Vagina (tissue), 2 donors: ENCODE measurements around the gene MPZL3. TPM values are rescaled to one million over a fixed set of nuclear protein-coding genes. Genes with fewer than 3 reads are reported as not detected.

ENCODE experiments used
- DNase-seq, 2 donors: peaks; one replicate each; pipeline ENCODE4 v3.0.0-alpha.2; 2017; ENCODE audit errors: extremely low spot score in 2 of 2
- H3K27ac ChIP-seq: fragments of 200-600 bp; sonication (generic); one replicate; pipeline ENCODE4 v1.5.1; 2019
- H3K27me3 ChIP-seq: fragments of 200-600 bp; sonication (generic); one replicate; pipeline ENCODE4 v1.5.1; 2019
- H3K36me3 ChIP-seq, 2 donors: fragments of 200-600 bp; sonication (generic); one replicate each; pipeline ENCODE4 v1.5.1; 2017 to 2019
- H3K4me1 ChIP-seq: fragments of 200-600 bp; sonication (generic); one replicate; pipeline ENCODE4 v1.5.1; 2019
- H3K4me3 ChIP-seq, 2 donors: fragments of 200-600 bp; sonication (generic); 1 replicate in 1 of 2; 2 replicates in 1 of 2; pipeline ENCODE4 v1.5.1; 2016 to 2019
- H3K9me3 ChIP-seq: fragments of 200-600 bp; sonication (generic); one replicate; pipeline ENCODE4 v1.5.1; 2019
- POLR2A ChIP-seq, 2 donors: fragments of 450-650 bp; IDR thresholded peaks; one replicate each; pipeline ENCODE4 v1.6.1; 2017; ENCODE audit warnings: antibody characterized with exemption in 2 of 2, mild to moderate bottlenecking in 2 of 2, moderate library complexity in 2 of 2
- POLR2AphosphoS5 ChIP-seq, 2 donors: sonication (generic); formaldehyde crosslinking; IDR thresholded peaks; one replicate each; pipeline ENCODE4 v1.9.0; 2017; ENCODE audit warnings: antibody characterized with exemption in 2 of 2, mild to moderate bottlenecking in 2 of 2, low read depth in 1 of 2; ENCODE audit not compliant: insufficient read depth in 1 of 2
- intact Hi-C: fragments of 100-400 bp; cut with DNase I; formaldehyde crosslinking; loops from one replicate; pipeline ENCODE4 v1.15.1; 2023
- total RNA-seq: library from RNA; depleted of rRNA; stranded (reverse); fragments of >200 nt; gene quantifications from one replicate; pipeline ENCODE4 v1.2.3, GENCODE V29; 2016
- TF ChIP-seq, protein P1 (sequence below), 3 experiments: fragments of 450-650 bp in 2 of 3; fragments of 200-600 bp in 1 of 3; sonication (generic) in 1 of 3; IDR thresholded peaks; one replicate each; pipeline ENCODE4 v1.5.1; 2017 to 2019; ENCODE audit warnings: antibody characterized with exemption in 3 of 3, mild to moderate bottlenecking in 2 of 3, moderate library complexity in 2 of 3

MPZL3 gene
- total RNA-seq, 1 donor from 2014 or later = 9.1 TPM

DNA sequence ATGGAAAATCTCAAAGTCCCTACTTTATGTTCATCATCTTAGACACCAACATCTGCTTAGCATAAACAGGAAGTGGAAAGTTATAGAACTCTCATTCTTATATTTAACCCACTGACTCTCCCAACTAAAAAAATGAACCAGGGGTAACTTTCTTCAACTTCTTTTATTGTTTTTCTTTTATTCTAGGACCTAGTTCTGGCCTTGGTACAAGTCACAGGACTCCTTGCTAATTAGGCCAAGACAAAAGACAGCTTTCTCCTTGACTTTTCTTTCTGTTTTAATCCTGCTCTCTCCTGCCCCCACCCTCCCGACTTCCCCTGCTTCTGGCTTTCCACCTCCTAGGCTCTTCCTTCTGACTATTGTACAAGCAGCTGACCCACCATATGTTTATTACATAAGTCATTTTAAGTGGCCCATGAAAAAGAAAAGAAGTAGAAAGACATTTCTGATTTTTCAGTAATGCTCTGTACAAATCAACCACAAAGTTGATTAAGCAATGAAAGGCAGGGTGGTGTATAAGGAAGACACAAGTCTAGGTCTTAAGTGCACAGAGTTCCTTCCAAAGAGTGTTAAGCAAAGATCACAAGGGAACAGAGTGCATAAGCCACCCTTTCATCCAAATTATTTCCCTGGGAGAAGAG lies 45.7 kb downstream of the MPZL3 start:
- TF ChIP-seq POLR2A (IDR thresholded peaks at IDR 0.05) = no peak
- TF ChIP-seq, protein P1, sequence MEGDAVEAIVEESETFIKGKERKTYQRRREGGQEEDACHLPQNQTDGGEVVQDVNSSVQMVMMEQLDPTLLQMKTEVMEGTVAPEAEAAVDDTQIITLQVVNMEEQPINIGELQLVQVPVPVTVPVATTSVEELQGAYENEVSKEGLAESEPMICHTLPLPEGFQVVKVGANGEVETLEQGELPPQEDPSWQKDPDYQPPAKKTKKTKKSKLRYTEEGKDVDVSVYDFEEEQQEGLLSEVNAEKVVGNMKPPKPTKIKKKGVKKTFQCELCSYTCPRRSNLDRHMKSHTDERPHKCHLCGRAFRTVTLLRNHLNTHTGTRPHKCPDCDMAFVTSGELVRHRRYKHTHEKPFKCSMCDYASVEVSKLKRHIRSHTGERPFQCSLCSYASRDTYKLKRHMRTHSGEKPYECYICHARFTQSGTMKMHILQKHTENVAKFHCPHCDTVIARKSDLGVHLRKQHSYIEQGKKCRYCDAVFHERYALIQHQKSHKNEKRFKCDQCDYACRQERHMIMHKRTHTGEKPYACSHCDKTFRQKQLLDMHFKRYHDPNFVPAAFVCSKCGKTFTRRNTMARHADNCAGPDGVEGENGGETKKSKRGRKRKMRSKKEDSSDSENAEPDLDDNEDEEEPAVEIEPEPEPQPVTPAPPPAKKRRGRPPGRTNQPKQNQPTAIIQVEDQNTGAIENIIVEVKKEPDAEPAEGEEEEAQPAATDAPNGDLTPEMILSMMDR (IDR thresholded peaks at IDR 0.05) = no peak
- no peak for TF ChIP-seq POLR2AphosphoS5 (IDR thresholded peaks at IDR 0.05; ENCODE audit: insufficient read depth in 1 of 2, low read depth in 1 of 2)
- intact Hi-C loops = no loop called here

DNA sequence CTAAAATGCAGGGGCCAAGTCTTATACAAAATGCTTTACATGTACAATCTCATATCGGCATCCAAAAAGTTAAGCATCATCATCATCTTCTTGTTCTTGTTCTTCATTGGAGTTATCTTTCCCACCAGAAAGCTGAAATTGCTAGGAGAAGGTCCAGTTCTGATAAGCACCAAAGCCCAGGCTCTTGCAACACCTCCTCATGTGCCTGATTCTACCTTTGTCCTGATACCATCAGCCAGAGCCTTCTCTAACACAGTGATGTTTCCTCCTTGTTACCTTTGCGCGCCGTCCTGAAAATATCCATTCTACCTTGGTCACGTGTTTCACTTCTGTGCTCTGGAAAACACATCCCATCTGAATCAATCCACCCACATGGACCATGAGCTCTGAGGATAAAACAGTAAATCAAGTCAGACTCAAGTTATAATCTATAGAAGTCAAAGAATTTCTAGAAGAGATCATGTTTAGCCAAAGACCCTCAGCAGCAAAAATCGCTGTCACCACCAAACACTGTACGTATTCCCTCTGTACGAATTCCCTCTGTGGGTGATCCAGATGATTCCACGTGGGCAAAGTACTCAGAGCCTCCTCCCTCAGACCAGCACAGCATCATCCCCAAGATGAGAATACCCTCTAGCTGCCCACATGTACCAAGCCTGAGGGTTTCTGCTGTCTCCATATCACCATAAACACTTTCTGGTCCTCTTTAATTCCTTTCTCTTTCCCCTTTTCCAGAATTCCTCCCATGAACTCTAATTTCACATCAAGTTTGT lies 46.4 kb downstream of the MPZL3 start:
- Histone ChIP-seq H3K27me3 (no peaks in the 10 kb centered on the region), H3K36me3 (no peaks in the 10 kb centered on the region), H3K27ac (no peak overlapping the region), H3K4me1 (no peaks in the 10 kb centered on the region), H3K4me3 (no peak overlapping the region), H3K9me3 (no peaks in the 10 kb centered on the region)
- TF ChIP-seq POLR2AphosphoS5 (IDR thresholded peaks at IDR 0.05; ENCODE audit: insufficient read depth in 1 of 2, low read depth in 1 of 2) (no peak), POLR2A (IDR thresholded peaks at IDR 0.05) (no peak)
- TF ChIP-seq, protein P1 (IDR thresholded peaks at IDR 0.05) = no peak
- intact Hi-C loops = no loop called here
- DNase-seq = no peak

More for the DNA sequence above, 45.7 kb downstream of the MPZL3 start:
- H3K9me3 ChIP-seq = no peaks in the 10 kb centered on the region
- H3K36me3 ChIP-seq = no peaks in the 10 kb centered on the region
- H3K27me3 ChIP-seq = no peaks in the 10 kb centered on the region
- no peak overlapping the region for H3K27ac ChIP-seq
- no peaks in the 10 kb centered on the region for H3K4me1 ChIP-seq
- no peak overlapping the region for H3K4me3 ChIP-seq
- no peak for DNase-seq

DNA sequence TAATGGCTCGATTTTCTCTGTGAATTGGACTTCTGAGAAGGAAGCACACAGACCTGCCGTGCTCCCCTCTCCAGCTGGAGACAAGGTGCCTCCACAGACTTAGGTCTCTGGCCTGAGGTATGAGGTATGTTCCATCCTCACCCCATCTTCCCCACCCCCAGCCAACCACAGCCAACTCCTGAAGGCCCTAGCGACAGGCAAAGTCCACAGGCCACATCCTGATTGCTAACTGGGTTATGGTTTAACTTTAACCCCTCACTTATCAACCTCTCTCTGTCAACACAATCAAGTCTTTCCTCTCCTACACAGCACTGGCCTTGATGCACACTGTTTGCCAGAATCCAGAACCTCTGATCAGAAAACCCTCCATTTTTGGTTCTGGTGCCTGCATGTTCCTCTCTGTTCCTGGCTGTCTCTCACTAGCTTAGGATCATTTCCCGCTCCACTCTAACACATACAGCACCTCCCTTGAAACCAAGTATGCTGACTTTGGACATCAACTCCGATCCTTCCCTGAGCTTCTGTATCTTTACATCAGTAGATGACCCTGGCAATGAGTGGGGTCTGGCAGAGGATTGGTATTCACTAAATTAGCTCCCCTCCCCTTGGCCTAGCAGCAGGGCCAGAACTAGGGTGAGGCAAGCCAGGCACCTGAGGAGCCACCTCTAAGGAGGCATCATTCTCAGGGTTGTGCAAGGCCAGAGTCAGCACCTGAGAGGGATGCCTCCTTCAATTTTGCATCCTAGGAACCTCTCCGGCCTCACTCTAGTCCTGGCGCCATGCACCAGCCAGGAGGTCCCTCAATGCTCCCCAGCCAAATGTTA lies 49.4 kb downstream of the MPZL3 start:
- DNase-seq = no peak
- Histone ChIP-seq H3K27me3 (no peaks in the 10 kb centered on the region), H3K27ac (no peak overlapping the region), H3K9me3 (no peaks in the 10 kb centered on the region), H3K4me3 (no peak overlapping the region), H3K4me1 (peaks cover 8% of the 10 kb centered on the region), H3K36me3 (no peaks in the 10 kb centered on the region)
- no peak for TF ChIP-seq POLR2A (IDR thresholded peaks at IDR 0.05)
- no peak for TF ChIP-seq POLR2AphosphoS5 (IDR thresholded peaks at IDR 0.05; ENCODE audit: insufficient read depth in 1 of 2, low read depth in 1 of 2)
- TF ChIP-seq, protein P1 (IDR thresholded peaks at IDR 0.05) = no peak
- intact Hi-C loops = no loop called here

DNA sequence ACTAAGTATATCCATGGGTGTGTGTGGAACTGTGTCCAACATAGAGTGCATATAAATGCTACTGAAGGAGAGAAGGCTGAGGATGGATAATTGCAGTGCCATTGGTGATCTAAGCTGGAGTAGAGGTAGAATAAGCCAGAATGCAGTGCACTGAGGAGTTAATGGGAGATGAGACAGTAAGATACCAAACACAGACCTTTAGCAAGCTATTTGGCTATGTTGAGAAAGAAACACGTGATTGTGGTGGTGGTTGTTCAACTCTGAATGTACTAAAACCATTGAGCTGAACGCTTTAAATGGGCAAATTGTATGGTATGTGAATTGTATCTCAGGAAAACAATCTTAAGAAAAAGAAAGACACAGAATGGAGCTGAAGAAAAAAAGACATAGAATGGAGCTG lies 50.2 kb downstream of the MPZL3 start:
- TF ChIP-seq, protein P1 (IDR thresholded peaks at IDR 0.05) = no peak
- TF ChIP-seq POLR2AphosphoS5 (IDR thresholded peaks at IDR 0.05; ENCODE audit: insufficient read depth in 1 of 2, low read depth in 1 of 2) = no peak
- TF ChIP-seq POLR2A (IDR thresholded peaks at IDR 0.05) = no peak
- Histone ChIP-seq H3K4me3 (no peak overlapping the region), H3K27ac (no peak overlapping the region), H3K4me1 (peaks cover 8% of the 10 kb centered on the region), H3K27me3 (no peaks in the 10 kb centered on the region), H3K36me3 (no peaks in the 10 kb centered on the region), H3K9me3 (no peaks in the 10 kb centered on the region)
- no peak for DNase-seq
- intact Hi-C loops = no loop called here
